GM23248 (cell line): ENCODE data around the gene CEP95.

Source experiments
- EZH2 ChIP-seq: fragments of 200-600 bp; sonication (generic); IDR thresholded peaks from 2 replicates; pipeline ENCODE4 v1.6.1; 2018; ENCODE audit warnings: antibody characterized with exemption, mild to moderate bottlenecking; ENCODE audit not compliant: insufficient read depth, poor library complexity, severe bottlenecking
- EZH2phosphoT487 ChIP-seq: fragments of 200-600 bp; sonication (generic); IDR thresholded peaks from 2 replicates; pipeline ENCODE4 v1.6.1; 2018; ENCODE audit warnings: antibody characterized with exemption, moderate library complexity, mild to moderate bottlenecking, low read depth; ENCODE audit not compliant: insufficient read depth

GRCh38 chr17:64575431-64575830, 68.7 kb downstream of the CEP95 start:
- TF ChIP-seq EZH2 (no peak), EZH2phosphoT487 (no peak)
